Panc1 (cell line): ENCODE data around the gene DEK. TPM values are rescaled to one million over a fixed set of nuclear protein-coding genes. Genes with fewer than 3 reads are reported as not detected.

Source experiments
- ATAC-seq: fragments of 200-7000 bp; cut with Tn5 transposase; 2 replicates; pipeline ENCODE4 v1.9.1; 2020; ENCODE audit warnings: mild to moderate bottlenecking, moderate library complexity
- BruUV-seq: library from RNA; stranded (reverse); fragments of 400-500 nt; replicated peaks from 2 replicates; lab custom pipeline; 2021; lab: Mats Ljungman, UMichigan
- CTCF ChIA-PET: fragments of 300-600 bp; sonication (Branson Sonifier 250); formaldehyde crosslinking; loops from one replicate; lab custom pipeline; 2022; ENCODE audit warnings: antibody characterized with exemption; lab: Charles Lee
- POLR2A ChIA-PET: fragments of 300-600 bp; sonication (Branson Sonifier 250); formaldehyde crosslinking; loops from one replicate; lab custom pipeline; 2022; ENCODE audit warnings: antibody characterized with exemption; lab: Charles Lee
- DNase-seq: peaks from one replicate; pipeline ENCODE4 v3.0.0-alpha.2; 2010; ENCODE audit warnings: low read depth, low spot score
- H3K27ac ChIP-seq: 2 replicates; pipeline ENCODE4 v1.5.1; 2011; ENCODE audit warnings: mild to moderate bottlenecking, low read length, inconsistent platforms
- H3K27me3 ChIP-seq: fragments of 200-500 bp; sonication (Bioruptor generic); 2 replicates; pipeline ENCODE4 v1.6.0; 2014; ENCODE audit warnings: low read length, inconsistent platforms; ENCODE audit not compliant: control insufficient read depth, insufficient read depth
- H3K36me3 ChIP-seq: fragments of 200-500 bp; sonication (Bioruptor generic); 2 replicates; pipeline ENCODE4 v1.5.1; 2014; ENCODE audit warnings: inconsistent platforms, mild to moderate bottlenecking, low read length, moderate library complexity; ENCODE audit not compliant: control insufficient read depth, insufficient read depth
- H3K4me1 ChIP-seq: 2 replicates; pipeline ENCODE4 v1.5.1; 2011; ENCODE audit warnings: inconsistent platforms, mild to moderate bottlenecking, low read length, moderate library complexity; ENCODE audit not compliant: control insufficient read depth, insufficient read depth
- H3K4me3 ChIP-seq, 2 experiments: 2 replicates each; pipeline ENCODE4 v1.5.1; 2011 to 2012; ENCODE audit warnings: low read depth in 2 of 2, low read length in 2 of 2, mild to moderate bottlenecking in 2 of 2, inconsistent platforms in 1 of 2, moderate library complexity in 1 of 2
- H3K9me3 ChIP-seq: fragments of 200-500 bp; sonication (Bioruptor generic); 2 replicates; pipeline ENCODE4 v1.5.1; 2014; ENCODE audit warnings: low read depth, mild to moderate bottlenecking, inconsistent platforms, low read length, moderate library complexity; ENCODE audit not compliant: control insufficient read depth, insufficient read depth
- CTCF ChIP-seq: fragments of 450-650 bp; IDR thresholded peaks from 2 replicates; pipeline ENCODE4 v1.5.1; 2017; ENCODE audit warnings: mild to moderate bottlenecking
- POLR2AphosphoS5 ChIP-seq: IDR thresholded peaks from 2 replicates; pipeline ENCODE4 v1.6.1; 2012; ENCODE audit warnings: mild to moderate bottlenecking, low read depth, low read length, moderate library complexity
- REST ChIP-seq, 2 experiments: IDR thresholded peaks; 2 replicates each; pipeline ENCODE4 v1.6.1; 2011 to 2012; ENCODE audit warnings: low read depth in 2 of 2, control low read depth in 1 of 2, low read length in 1 of 2, mild to moderate bottlenecking in 1 of 2, moderate library complexity in 1 of 2; ENCODE audit not compliant: insufficient read depth in 1 of 2
- SIN3A ChIP-seq: IDR thresholded peaks from 2 replicates; pipeline ENCODE4 v1.6.1; 2012; ENCODE audit warnings: low read depth, mild to moderate bottlenecking, low read length, moderate library complexity, borderline replicate concordance; ENCODE audit not compliant: insufficient read depth
- TCF7L2 ChIP-seq: IDR thresholded peaks from 2 replicates; pipeline ENCODE4 v1.6.1; 2011; ENCODE audit warnings: mild to moderate bottlenecking, low read depth, low read length, inconsistent platforms
- in situ Hi-C: cut with HindIII; loops from 2 replicates; pipeline ENCODE4 v1.10.0; 2016; ENCODE audit warnings: low sequenced_read_pairs, low pct_unique_long_range_greater_than_20kb
- intact Hi-C: fragments of 100-400 bp; cut with micrococcal nuclease; formaldehyde crosslinking; loops from one replicate; pipeline ENCODE4 v1.10.0; 2022; ENCODE audit not compliant: unreplicated experiment
- total RNA-seq: library from RNA; stranded (reverse); gene quantifications from one replicate; pipeline ENCODE4 v1.2.1, GENCODE V29; 2021; ENCODE audit not compliant: unreplicated experiment

Gene DEK
- total RNA-seq, 1 experiment from 2014 or later = 177 TPM

- CTCF ChIA-PET = no interaction called here
- ATAC-seq (no peak), DNase-seq (no peak)
- Histone ChIP-seq H3K4me3 (no peak overlapping the region), H3K36me3 (peaks cover 49% of the 10 kb centered on the region), H3K4me1 (peaks cover 4% of the 10 kb centered on the region; the same call in 1 of the 2 replicates), H3K27me3 (no peaks in the 10 kb centered on the region), H3K27ac (0 out of 2 replicates have a peak overlapping the region, but pooled peaks have one; percentile 25), H3K9me3 (no peaks in the 10 kb centered on the region)
- in situ Hi-C loops = no loop called here
- TF ChIP-seq TCF7L2 (no peak), SIN3A (no peak), CTCF (no peak), REST (IDR thresholded peaks at IDR 0.05; ENCODE audit: insufficient read depth in 1 of 2, low read depth in 2 of 2, low read length in 1 of 2) (no peak), POLR2AphosphoS5 (no peak)
- BruUV-seq = no TSS peak
- intact Hi-C loops = no loop called here
- POLR2A ChIA-PET = no interaction called here
Observed at GRCh38 chr6:18243302-18243893, 20.9 kb downstream of the DEK start.

- Histone ChIP-seq H3K27ac (peak overlapping the region; percentile 36; the same call in 1 of the 2 replicates), H3K4me1 (peaks cover 4% of the 10 kb centered on the region; the same call in 1 of the 2 replicates), H3K4me3 (no peak overlapping the region), H3K9me3 (no peaks in the 10 kb centered on the region), H3K36me3 (peaks cover 39% of the 10 kb centered on the region), H3K27me3 (no peaks in the 10 kb centered on the region)
- intact Hi-C loops (no loop called here), in situ Hi-C loops (no loop called here)
- peak; percentile 82 for ATAC-seq
- no peak for TF ChIP-seq POLR2AphosphoS5
- no peak for TF ChIP-seq CTCF
- no peak for TF ChIP-seq TCF7L2
- no peak for TF ChIP-seq SIN3A
- TF ChIP-seq REST (IDR thresholded peaks at IDR 0.05; ENCODE audit: insufficient read depth in 1 of 2, low read depth in 2 of 2, low read length in 1 of 2) = no peak
- POLR2A ChIA-PET = no interaction called here
- no peak for DNase-seq
- BruUV-seq = no TSS peak
- CTCF ChIA-PET = no interaction called here
Observed at GRCh38 chr6:18242062-18242851, 22.1 kb downstream of the DEK start.
